Endometrial microvascular endothelial cells (primary cell): ENCODE measurements around the gene SH2D4B. TPM values are rescaled to one million over a fixed set of nuclear protein-coding genes. Genes with fewer than 3 reads are reported as not detected.

Experiments
- in situ Hi-C: cut with HindIII; loops from 2 replicates; pipeline ENCODE4 v1.10.0; 2017; ENCODE audit warnings: low sequenced_read_pairs, low pct_unique_long_range_greater_than_20kb; ENCODE audit errors: inconsistent ontology term
- total RNA-seq: library from RNA; depleted of rRNA; stranded (reverse); fragments of >200 nt; gene quantifications from one replicate; pipeline ENCODE4 v1.2.3, GENCODE V29; 2015; ENCODE audit errors: inconsistent ontology term

Gene SH2D4B
- total RNA-seq, 1 donor from 2014 or later, result not detected

- in situ Hi-C loops, result loop anchor here (25.0 kb wide), 1 partner anchor 91 kb away; the partner anchor contains the start of gene PRXL2A
These were observed 34.8 kb upstream of the SH2D4B start for GRCh38 chr10:80502621-80503583.

DNA sequence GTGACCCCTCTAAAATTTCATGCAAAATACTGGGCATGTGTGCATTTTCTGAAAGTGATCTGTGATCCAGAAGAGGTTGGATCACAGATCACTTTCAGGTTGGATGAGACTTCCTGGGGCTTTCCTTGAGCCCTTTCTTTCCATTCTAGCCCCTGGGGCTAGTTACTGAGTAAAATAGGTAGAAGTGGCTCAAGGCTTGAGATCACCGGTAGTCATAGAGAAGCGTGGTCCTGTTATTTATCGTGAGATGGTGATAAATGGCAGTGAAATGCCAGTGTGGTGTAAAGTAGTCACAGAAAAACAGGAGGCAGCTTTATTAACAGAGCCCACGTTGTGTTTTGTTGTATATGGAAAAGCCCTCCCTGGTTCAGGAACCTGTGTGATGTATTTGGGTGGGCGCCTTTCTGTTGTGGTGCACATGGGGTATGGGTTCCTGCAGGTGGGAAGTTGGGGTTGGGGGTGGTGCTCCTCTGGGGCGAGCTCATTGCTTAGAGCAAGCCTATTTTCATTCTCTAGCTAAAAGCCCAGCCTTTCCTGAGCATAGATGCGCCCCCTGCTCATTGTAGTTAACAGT lies 34.0 kb upstream of the SH2D4B start:
- in situ Hi-C loops, result loop anchor here (25.0 kb wide), 1 partner anchor 91 kb away; the partner anchor contains the start of gene PRXL2A

DNA sequence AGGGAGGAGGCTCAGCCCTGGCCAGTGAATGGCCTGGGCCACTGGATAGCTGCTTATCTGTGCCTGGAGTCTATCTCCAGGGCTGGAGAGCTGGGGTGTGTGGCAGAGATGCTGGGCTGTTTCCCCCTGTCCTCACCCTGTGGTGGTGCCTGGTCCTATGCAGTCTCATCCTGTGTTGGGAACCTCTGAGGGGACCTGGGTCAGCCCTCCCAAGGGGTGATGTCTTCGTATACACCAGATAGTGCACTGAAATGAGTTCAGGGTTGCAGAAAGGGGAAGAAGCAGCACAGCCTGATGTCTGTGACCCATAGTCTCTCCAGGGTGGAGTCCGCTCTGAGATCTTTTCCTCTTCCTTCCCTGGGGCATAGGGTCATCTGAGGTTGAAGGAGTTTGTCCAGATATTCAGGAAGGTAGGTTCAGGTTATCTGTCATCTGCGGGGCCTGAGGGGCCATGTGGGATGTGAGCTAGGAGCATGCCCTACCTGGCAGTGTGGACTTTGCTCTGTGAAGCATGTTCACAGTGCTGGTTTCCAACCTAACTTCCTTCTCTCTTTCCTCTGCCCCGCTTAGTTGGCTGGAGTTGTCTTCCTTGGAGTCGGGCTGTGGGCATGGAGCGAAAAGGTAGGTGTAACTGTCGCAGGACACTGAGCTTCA lies 33.4 kb upstream of the SH2D4B start:
- in situ Hi-C loops, result loop anchor here (25.0 kb wide), 1 partner anchor 92 kb away; the partner anchor contains the start of gene PRXL2A

DNA sequence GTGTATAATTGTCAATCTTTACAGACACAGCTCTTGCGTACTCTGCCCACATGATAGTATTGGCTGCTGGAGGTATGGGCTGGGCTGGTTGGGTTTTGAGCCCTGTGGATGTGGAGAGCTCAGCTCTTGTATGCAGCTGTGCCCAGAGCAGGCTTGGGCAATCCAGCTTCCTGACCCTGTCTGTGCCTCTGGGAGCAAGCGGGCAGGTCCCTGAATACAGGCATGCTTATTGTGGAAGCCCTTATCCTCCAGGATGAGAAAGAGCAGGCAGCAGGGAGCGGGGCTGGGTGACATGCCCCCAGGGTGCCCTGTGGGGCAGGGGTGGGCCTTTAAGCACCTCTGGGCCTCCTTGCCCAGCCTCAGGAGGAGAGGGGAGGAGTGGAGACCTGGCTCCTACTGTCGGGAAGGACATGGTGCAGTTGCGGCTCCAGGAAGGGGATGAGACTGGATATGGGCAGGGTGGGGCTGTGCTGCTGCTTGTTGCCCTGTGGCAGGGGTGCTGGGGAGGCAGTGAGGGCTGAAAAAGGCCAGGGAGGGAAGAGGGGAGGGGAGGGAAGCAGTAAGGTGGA lies 32.7 kb upstream of the SH2D4B start:
- in situ Hi-C loops, result loop anchor here (5.0 to 25.0 kb wide), 2 partner anchors 38 to 93 kb away; partner anchors contain the start of gene PRXL2A

- in situ Hi-C loops, result loop anchor here (5.0 to 25.0 kb wide), 2 partner anchors 39 to 94 kb away; partner anchors contain the start of gene PRXL2A
These were observed 31.5 kb upstream of the SH2D4B start for GRCh38 chr10:80506189-80506575.

DNA sequence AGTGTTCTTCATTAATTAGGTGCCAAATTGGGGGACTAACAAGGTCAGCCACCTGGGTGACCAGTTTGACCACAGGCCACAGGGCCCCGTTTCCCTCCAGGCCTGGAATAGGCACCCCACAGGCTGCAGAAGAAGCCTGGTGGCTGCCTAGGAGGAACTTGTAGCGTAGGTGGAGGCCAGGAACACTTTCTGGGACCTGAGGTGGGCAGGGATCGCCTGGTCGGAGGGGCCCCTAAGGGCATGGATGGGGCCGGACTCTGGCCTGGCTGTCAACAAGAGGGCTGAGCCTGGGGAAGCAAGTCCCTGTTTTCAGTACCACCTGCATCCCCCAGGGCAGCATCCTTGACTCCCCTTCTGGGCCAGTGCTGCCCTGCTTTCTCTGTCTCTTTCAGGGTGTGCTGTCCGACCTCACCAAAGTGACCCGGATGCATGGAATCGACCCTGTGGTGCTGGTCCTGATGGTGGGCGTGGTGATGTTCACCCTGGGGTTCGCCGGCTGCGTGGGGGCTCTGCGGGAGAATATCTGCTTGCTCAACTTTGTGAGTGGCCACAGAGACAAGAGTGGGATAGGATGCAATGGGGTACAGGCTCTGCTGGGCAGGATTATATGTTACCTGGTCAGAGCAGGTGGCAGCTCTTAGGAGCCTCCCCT lies 30.7 kb upstream of the SH2D4B start:
- in situ Hi-C loops, result loop anchor here (5.0 to 25.0 kb wide), 2 partner anchors 40 to 95 kb away; partner anchors contain the start of gene PRXL2A

DNA sequence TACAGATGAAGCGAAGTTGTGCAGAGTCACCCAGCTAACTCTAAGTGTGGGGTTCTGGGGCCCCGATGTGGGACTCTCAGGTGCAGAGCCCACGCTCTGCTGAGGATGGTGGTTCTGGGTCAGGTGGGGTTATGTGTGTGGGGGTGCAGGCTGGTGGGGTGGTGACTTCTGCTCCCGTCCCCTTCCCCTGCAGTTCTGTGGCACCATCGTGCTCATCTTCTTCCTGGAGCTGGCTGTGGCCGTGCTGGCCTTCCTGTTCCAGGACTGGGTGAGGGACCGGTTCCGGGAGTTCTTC lies 28.6 kb upstream of the SH2D4B start:
- in situ Hi-C loops, result loop anchor here (5.0 to 25.0 kb wide), 2 partner anchors 42 to 97 kb away; partner anchors contain the start of gene PRXL2A

DNA sequence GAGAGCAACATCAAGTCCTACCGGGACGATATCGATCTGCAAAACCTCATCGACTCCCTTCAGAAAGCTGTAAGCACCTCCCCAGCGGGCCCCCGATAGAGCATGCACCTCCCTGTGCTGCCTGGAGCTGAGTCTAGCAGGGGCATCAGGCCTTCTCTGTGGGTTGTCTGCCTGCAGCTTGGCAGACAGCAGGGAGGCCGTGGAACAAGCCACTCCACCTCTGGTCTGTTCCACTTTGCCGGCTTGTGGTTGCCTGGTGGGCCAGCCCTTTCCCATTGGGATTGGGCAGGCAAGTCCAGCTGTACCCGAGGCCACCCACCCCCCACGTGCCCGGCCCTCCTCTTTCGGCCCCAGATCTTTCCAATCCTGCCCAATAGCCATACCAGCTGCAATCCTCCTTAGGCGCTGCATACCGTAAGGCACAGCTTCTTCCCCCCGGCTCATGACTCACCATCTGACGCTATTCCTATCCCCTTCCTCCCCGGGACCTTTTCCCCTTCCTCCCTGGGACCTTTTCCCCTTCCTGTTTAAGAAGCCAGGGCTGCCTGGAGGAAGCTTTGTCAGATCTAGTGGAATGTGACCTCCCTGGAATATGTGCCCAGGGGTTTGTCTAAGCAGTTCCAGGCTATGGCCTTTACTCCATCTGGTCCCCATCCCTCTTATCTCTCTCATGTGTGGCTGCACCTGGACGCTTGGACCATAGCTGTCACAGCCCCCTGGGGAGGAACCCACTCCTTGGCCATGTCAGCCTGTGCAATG lies 28.1 kb upstream of the SH2D4B start:
- in situ Hi-C loops, result loop anchor here (5.0 to 25.0 kb wide), 2 partner anchors 42 to 97 kb away; partner anchors contain the start of gene PRXL2A

GRCh38 chr10:80512031-80512526 lies 25.6 kb upstream of the SH2D4B start:
- in situ Hi-C loops, result loop anchor here (25.0 kb wide), 1 partner anchor 100 kb away; the partner anchor contains the start of gene PRXL2A

DNA sequence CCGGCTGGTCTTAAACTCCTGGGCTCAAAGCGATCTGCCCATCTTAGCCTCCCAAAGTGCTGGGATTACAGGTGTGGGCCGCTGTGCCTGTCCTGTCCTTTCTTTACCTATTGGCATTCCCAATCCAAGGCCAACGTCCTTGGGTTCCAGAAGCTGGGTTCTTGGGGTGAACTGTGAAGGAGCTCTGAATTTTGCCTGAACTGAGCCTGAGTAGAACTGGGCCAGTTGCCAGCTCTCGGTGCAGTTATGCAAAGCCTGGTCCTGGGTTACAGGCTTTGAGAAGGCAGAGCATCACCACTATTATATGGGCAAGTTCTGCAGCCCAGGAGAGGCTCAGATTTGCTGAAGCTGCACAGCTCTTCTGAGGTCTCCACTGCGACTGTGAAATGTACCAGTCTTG lies 24.6 kb upstream of the SH2D4B start:
- in situ Hi-C loops, result loop anchor here (25.0 kb wide), 1 partner anchor 101 kb away; the partner anchor contains the start of gene PRXL2A

- in situ Hi-C loops, result loop anchor here (25.0 kb wide), 1 partner anchor 103 kb away; the partner anchor contains the start of gene PRXL2A
These were observed 22.2 kb upstream of the SH2D4B start for GRCh38 chr10:80515511-80515910.

DNA sequence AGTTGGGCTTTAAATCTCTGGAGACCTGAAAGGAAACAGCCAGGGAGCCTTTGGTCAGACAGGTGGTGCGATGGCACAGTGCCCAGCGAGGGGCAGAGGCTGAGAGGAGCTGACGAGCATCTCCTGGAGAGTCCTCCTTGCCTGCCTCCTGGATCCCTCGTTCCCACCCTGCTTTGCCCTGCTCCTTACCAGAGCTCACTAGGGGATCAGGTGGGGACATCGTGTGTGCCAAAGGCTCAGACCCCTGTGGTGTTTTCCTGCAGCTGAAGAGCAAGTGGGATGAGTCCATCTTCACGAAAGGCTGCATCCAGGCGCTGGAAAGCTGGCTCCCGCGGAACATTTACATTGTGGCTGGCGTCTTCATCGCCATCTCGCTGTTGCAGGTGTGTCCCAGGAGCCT lies 21.8 kb upstream of the SH2D4B start:
- in situ Hi-C loops, result loop anchor here (25.0 kb wide), 1 partner anchor 104 kb away; the partner anchor contains the start of gene PRXL2A

GRCh38 chr10:80516506-80517075 lies 21.1 kb upstream of the SH2D4B start:
- in situ Hi-C loops, result loop anchor here (25.0 kb wide), 1 partner anchor 104 kb away; the partner anchor contains the start of gene PRXL2A

- in situ Hi-C loops, result loop anchor here (25.0 kb wide), 1 partner anchor 105 kb away; the partner anchor contains the start of gene PRXL2A
These were observed 20.1 kb upstream of the SH2D4B start for GRCh38 chr10:80517416-80518142.

DNA sequence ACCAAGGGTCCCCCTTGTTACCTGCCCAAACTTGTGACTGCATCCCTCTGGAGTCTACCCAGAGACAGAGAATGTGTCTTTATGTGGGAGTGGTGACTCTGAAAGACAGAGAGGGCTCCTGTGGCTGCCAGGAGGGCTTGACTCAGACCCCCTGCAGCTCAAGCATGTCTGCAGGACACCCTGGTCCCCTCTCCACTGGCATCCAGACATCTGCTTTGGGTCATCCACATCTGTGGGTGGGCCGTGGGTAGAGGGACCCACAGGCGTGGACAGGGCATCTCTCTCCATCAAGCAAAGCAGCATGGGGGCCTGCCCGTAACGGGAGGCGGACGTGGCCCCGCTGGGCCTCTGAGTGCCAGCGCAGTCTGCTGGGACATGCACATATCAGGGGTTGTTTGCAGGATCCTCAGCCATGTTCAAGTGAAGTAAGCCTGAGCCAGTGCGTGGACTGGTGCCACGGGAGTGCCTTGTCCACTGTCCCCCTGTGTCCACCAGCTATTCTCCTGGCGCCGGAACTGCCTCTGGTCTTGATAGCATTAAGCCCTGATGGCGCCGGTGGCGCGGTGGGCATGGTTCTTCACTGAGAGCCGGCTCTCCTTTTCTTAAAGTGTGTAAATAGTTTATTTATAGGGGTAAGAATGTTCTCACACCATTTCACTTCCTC lies 19.4 kb upstream of the SH2D4B start:
- in situ Hi-C loops, result loop anchor here (25.0 kb wide), 1 partner anchor 106 kb away; the partner anchor contains the start of gene PRXL2A
